ENCODE measurements around the gene STX1B.
"Not testable (repeated sequence)": the region's sequence is repeated elsewhere in the genome, so short reads cannot be mapped to it uniquely, and the experiment has no call there.

Gene STX1B

DNA sequence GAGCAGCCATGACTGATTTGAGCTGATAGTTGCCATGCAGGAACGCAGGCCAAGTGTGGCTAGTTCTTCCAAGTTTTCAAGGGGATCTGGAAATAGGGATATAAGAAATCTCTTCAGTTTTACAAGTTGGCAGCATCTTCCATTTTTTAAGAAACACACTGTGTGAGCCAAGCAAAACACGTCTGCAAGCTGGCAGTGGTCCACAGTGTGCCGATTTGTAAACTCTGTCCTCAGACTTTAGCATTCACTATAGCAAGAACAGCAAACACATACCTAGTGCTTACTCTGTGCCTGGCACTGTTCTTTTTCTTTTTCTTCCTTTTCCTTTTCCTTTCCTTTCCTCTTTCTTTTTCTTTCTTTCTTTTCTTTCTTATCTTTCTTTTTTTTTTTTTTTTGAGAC, 58.7 kb downstream of the STX1B start:
- DNase-seq (ENCODE audit: low read depth, low spot score) = no peak

- DNase-seq (ENCODE audit: low read depth, low spot score) = no peak
These were observed 59.2 kb downstream of the STX1B start for GRCh38 chr16:30951193-30951592.

DNA sequence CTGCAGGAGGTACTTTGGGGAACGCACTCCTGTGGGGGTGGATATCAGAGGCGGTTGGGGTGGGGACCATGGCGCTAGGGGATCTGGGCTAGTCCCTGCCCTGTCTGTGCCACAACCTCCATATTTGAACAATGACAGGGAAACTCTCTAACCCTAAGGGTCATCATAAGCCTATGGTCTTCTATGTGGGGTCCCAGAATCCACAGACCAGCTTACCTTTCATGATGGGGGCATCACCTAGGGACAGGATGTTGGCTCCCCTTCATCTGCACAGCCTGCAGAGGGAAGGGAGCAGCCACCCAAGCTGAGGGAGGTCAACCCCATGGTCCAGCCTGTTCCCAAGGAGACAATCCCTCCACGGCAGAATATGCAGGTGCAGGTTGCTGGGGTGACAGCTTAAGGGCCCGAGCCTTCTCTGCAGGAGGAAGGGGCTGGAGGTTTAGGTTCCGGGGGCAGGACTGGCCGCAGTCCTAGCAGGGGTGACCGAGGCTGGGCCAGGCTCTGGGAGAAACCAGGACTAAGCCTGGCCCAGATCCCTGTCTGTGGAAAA, 59.8 kb downstream of the STX1B start:
- DNase-seq (ENCODE audit: low read depth, low spot score) = no peak

DNA sequence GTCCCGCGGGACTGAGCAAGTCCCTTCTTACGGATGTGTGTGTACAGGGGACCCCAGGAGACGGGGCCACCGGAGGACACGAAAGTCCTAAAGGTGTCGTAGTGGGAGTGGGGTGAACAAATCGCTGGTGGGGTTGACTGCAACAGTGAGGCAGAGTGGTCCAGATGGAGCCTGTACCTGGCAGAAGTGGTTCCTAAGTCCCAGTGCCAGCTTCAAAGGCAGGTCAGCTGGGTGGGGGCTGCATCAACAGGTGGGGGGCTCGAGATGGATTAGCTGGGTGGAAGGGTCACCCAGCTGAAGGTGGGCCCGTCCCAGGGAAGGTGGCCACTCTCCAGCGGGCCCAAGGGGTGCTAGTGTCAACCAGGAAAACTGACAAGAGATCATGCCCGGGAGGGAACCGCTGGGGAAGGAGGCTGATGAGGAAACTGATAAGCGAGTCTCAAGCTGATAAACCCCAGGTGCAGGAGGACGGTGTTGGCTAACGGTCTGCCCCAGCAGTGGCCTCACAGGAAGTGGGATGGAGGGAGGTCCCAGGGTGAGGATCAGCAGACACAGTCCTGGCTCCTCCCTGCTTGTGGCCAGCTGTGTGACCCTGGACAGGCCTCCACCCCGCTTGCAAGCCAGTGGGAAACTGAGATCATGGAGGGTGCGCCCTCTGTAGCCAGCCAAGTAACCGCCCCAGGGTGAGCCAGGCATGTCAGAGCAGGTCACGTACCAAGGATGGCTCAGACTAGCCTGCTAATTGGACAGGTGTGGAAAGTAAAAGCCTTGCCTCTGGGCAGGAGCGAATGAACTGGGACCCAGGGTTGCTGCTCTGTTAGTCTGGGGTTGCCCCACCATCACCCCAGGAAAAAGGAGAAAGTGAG, 60.6 kb downstream of the STX1B start:
- no peak for DNase-seq (ENCODE audit: low read depth, low spot score)

GRCh38 chr16:30948667-30949649, 61.5 kb downstream of the STX1B start, which contains the start of gene ORAI3:
Gene ORAI3 (plus strand): TSS chr16:30949068. CDS start chr16:30949290, 222 bp downstream.
- DNase-seq (ENCODE audit: low read depth, low spot score) = no peak

- DNase-seq (ENCODE audit: low read depth, low spot score) = peak; percentile 99
These were observed 62.4 kb downstream of the STX1B start for GRCh38 chr16:30947859-30948666.

GRCh38 chr16:30947541-30947858, 62.9 kb downstream of the STX1B start:
- no peak for DNase-seq (ENCODE audit: low read depth, low spot score)

- no peak for DNase-seq (ENCODE audit: low read depth, low spot score)
These were observed 63.5 kb downstream of the STX1B start for GRCh38 chr16:30946671-30947540.

- DNase-seq (ENCODE audit: low read depth, low spot score) = no peak
These were observed 66.1 kb downstream of the STX1B start for GRCh38 chr16:30944352-30944751.

DNA sequence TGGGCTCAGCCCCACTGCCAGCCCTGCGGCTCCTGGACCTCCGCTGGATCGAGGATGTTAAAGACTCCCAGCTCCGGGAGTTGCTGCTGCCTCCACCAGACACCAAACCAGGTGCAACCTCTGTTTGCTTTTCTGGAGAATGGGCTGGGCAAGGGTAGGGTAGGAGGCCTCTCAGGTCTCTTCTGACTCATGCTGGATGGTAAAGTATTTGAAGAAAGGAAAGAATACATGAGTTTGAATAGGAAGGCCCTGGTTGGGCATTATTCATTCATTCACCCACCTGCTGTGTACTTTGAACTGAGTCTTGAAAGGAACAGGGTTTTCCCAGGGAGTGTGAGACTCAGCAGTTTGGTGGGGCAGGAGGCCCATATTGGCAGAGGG, 68.0 kb downstream of the STX1B start:
- DNase-seq (ENCODE audit: low read depth, low spot score) = no peak

GRCh38 chr16:30941600-30942425, 68.6 kb downstream of the STX1B start:
- no peak for DNase-seq (ENCODE audit: low read depth, low spot score)

DNA sequence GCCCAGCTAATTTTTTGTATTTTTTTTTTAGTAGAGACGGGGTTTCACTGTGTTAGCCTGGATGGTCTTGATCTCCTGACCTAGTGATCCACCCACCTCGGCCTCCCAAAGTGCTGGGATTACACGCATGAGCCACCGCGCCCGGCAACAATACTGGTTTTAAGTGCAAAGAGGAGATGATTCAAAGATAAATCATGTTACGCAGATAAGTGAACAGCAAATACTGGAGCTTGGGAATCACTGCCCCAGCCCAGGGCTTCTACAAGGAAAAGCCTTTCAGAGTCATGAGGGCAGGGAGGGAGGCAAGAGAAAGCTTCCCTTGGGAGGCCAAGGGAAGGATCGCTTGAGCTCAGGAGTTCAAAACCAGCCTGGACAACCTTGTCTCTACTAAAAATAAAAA, 70.9 kb downstream of the STX1B start:
- DNase-seq (ENCODE audit: low read depth, low spot score) = not testable (repeated sequence)
